Rectal smooth muscle tissue (tissue), 1 donor: ENCODE data around the gene HOXC10.

Experiments
- H3K27ac ChIP-seq: one replicate; pipeline ENCODE4 v1.7.0; 2013; ENCODE audit warnings: low read depth, low read length, inconsistent platforms
- H3K27me3 ChIP-seq: one replicate; pipeline ENCODE4 v1.7.0; 2013; ENCODE audit warnings: low read length; ENCODE audit not compliant: control insufficient read depth, insufficient read depth
- H3K36me3 ChIP-seq: one replicate; pipeline ENCODE4 v1.7.0; 2013; ENCODE audit warnings: low read length; ENCODE audit not compliant: control insufficient read depth, insufficient read depth
- H3K4me1 ChIP-seq: one replicate; pipeline ENCODE4 v1.7.0; 2013; ENCODE audit warnings: low read length; ENCODE audit not compliant: control insufficient read depth, insufficient read depth
- H3K4me3 ChIP-seq: one replicate; pipeline ENCODE4 v1.7.0; 2013; ENCODE audit warnings: low read length
- H3K9ac ChIP-seq: one replicate; pipeline ENCODE4 v1.7.0; 2013; ENCODE audit warnings: low read length

Gene HOXC10

GRCh38 chr12:53972152-53972702, 12.7 kb upstream of the HOXC10 start:
- no peaks in the 10 kb centered on the region for H3K36me3 ChIP-seq
- H3K27me3 ChIP-seq, result peaks cover 87% of the 10 kb centered on the region
- H3K4me3 ChIP-seq, result no peak overlapping the region
- H3K9ac ChIP-seq, result no peak overlapping the region
- no peaks in the 10 kb centered on the region for H3K4me1 ChIP-seq
- no peak overlapping the region for H3K27ac ChIP-seq

GRCh38 chr12:53972722-53973235, 12.2 kb upstream of the HOXC10 start, which contains the start of gene HOXC11:
Gene HOXC11 (plus strand): TSS chr12:53973126. CDS start chr12:53973242, 116 bp downstream.
- H3K4me1 ChIP-seq, result no peaks in the 10 kb centered on the region
- no peak within 1 kb of the TSS for H3K9ac ChIP-seq
- no peak within 1 kb of the TSS for H3K27ac ChIP-seq
- no peaks in the 10 kb centered on the region for H3K36me3 ChIP-seq
- no peak within 1 kb of the TSS for H3K4me3 ChIP-seq
- H3K27me3 ChIP-seq, result peaks cover 86% of the 10 kb centered on the region

- Histone ChIP-seq H3K4me3 (no peak overlapping the region), H3K9ac (no peak overlapping the region), H3K27me3 (peaks cover 83% of the 10 kb centered on the region), H3K27ac (no peak overlapping the region), H3K36me3 (no peaks in the 10 kb centered on the region), H3K4me1 (no peaks in the 10 kb centered on the region)
Observed at GRCh38 chr12:53973236-53974042, 11.5 kb upstream of the HOXC10 start.

GRCh38 chr12:53974084-53975063, 10.6 kb upstream of the HOXC10 start, which contains the start of gene HOTAIR:
Gene HOTAIR (minus strand): TSS chr12:53974954.
- no peak within 1 kb of the TSS for H3K9ac ChIP-seq
- H3K4me3 ChIP-seq, result peak within 1 kb of the TSS; percentile 32
- H3K27ac ChIP-seq, result no peak within 1 kb of the TSS
- H3K27me3 ChIP-seq, result peaks cover 78% of the 10 kb centered on the region
- H3K4me1 ChIP-seq, result no peaks in the 10 kb centered on the region
- no peaks in the 10 kb centered on the region for H3K36me3 ChIP-seq

GRCh38 chr12:53975064-53975471, 9.9 kb upstream of the HOXC10 start:
- Histone ChIP-seq H3K9ac (no peak overlapping the region), H3K27me3 (peaks cover 76% of the 10 kb centered on the region), H3K27ac (no peak overlapping the region), H3K4me1 (no peaks in the 10 kb centered on the region), H3K36me3 (no peaks in the 10 kb centered on the region), H3K4me3 (no peak overlapping the region)

GRCh38 chr12:53975479-53976152, 9.3 kb upstream of the HOXC10 start:
- Histone ChIP-seq H3K36me3 (no peaks in the 10 kb centered on the region), H3K27me3 (peaks cover 76% of the 10 kb centered on the region), H3K9ac (no peak overlapping the region), H3K27ac (no peak overlapping the region), H3K4me3 (no peak overlapping the region), H3K4me1 (no peaks in the 10 kb centered on the region)

GRCh38 chr12:53976172-53976822, 8.6 kb upstream of the HOXC10 start:
- Histone ChIP-seq H3K4me1 (no peaks in the 10 kb centered on the region), H3K27me3 (peaks cover 75% of the 10 kb centered on the region), H3K9ac (no peak overlapping the region), H3K4me3 (no peak overlapping the region), H3K27ac (no peak overlapping the region), H3K36me3 (no peaks in the 10 kb centered on the region)

GRCh38 chr12:53976823-53977595, 7.9 kb upstream of the HOXC10 start:
- no peak overlapping the region for H3K4me3 ChIP-seq
- peaks cover 73% of the 10 kb centered on the region for H3K27me3 ChIP-seq
- no peak overlapping the region for H3K27ac ChIP-seq
- H3K9ac ChIP-seq, result no peak overlapping the region
- H3K36me3 ChIP-seq, result no peaks in the 10 kb centered on the region
- H3K4me1 ChIP-seq, result no peaks in the 10 kb centered on the region

GRCh38 chr12:53977596-53978445, 7.1 kb upstream of the HOXC10 start:
- Histone ChIP-seq H3K27ac (no peak overlapping the region), H3K27me3 (peaks cover 72% of the 10 kb centered on the region), H3K36me3 (no peaks in the 10 kb centered on the region), H3K4me3 (no peak overlapping the region), H3K4me1 (no peaks in the 10 kb centered on the region), H3K9ac (no peak overlapping the region)

- Histone ChIP-seq H3K9ac (no peak overlapping the region), H3K27me3 (peaks cover 72% of the 10 kb centered on the region), H3K4me1 (no peaks in the 10 kb centered on the region), H3K4me3 (no peak overlapping the region), H3K36me3 (no peaks in the 10 kb centered on the region), H3K27ac (no peak overlapping the region)
Observed at GRCh38 chr12:53978477-53979356, 6.2 kb upstream of the HOXC10 start.
